Stimulated activated CD8-positive, alpha-beta memory T cell treated with anti-CD3 and anti-CD28 coated beads, Interleukin-4, amount 100 ng/mL, for 4 hours (primary cell): Measurements from ENCODE around the gene MID2.
"Not testable (repeated sequence)": the region's sequence is repeated elsewhere in the genome, so short reads cannot be mapped to it uniquely, and the experiment has no call there.

Experiments
- DNase-seq, 2 donors: peaks; one replicate each; pipeline ENCODE4 v3.0.0-alpha.2; 2020; ENCODE audit warnings: low read depth in 2 of 2, low spot score in 1 of 2

MID2 gene

DNA sequence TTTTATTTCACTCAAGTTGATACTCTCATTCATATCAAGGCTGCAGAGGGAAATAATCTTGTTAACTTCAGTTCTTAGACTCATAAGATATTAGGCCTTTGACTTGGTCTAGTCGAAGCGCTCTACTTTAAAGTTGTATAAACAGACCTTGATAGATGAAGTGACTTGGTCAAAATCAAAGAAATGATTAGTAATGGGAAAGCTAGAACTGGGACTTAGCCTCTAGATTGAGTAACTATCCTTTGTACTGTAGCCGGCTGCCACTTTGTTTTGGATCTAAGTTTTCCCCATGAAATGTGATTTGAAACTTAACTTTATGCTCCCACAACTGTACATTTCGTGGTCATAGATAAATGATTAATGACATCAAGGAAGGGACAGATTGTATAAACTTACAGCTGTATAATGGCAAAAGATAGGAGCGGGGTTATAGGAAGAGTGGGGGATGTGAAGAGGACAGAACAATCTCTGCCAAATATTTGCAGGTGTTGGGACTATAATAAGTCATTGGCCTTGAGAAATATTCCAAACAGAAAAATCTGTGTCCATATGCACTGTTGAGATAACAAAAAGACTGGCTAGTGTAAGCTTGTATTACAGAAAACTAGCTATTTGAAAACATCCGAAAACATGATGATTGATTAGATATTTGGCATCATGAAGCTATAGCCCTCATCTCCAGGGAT is 17.2 kb downstream of the MID2 start:
- no peak for DNase-seq

- DNase-seq = no peak
Observed at GRCh38 chrX:107845625-107846024, 20.0 kb downstream of the MID2 start.

- DNase-seq = no peak
Observed at GRCh38 chrX:107848591-107848990, 22.9 kb downstream of the MID2 start.

- DNase-seq = no peak
Observed at GRCh38 chrX:107849747-107850421, 24.2 kb downstream of the MID2 start.

DNA sequence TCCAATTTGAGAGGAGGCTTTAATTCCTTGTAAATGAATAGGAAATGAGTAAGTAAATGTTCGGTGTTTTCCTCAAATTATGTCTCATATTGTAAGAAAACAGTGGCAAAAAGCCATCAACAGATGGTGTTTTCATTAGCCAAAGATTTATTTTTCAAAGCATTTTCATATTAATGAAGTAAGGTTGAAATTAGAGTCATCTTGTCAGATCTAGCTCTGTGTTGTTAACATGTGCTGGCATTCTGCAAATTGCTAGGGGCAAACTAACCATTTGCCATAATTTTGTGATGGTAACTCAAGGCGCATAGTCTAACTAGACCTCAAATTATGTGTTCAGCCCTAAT is 24.7 kb downstream of the MID2 start:
- DNase-seq = no peak

GRCh38 chrX:107851215-107851614 is 25.5 kb downstream of the MID2 start:
- DNase-seq = no peak

DNA sequence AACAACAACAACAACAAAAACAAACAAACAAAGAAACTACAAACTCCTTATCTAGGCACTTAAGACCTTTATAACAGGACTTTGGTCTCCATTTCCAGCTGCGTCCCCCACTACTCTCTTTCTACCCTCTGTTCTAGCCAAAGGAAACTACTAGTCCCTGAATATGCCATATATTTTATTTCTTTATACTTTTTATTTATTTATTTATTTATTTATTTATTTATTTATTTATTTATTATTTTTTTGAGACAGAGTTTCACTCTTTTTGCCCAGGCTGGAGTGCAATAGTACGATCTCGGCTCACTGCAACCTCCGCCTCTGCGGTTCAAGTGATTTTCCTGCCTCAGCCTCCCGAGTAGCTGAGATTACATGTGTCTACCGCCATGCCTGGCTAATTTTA is 26.0 kb downstream of the MID2 start:
- DNase-seq = not testable (repeated sequence)

GRCh38 chrX:107856289-107856688 is 30.6 kb downstream of the MID2 start:
- DNase-seq = no peak

DNA sequence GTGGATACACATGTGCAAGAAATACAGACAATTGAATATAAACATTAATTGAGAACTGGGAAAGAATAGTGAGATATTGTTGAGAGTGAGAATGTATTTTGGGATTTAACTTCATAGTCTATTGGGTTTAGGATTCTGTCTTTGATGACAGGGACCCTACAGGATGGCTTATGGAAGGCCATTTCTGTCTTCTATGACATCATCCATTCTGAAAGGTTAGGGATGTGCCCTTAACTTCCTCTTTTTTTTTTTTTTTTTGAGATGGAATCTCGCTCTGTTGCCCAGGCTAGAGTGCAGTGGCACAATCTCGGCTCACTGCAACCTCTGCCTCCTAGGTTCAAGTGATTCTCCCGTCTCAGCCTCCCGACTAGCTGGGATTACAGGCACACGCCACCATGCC is 31.4 kb downstream of the MID2 start:
- not testable (repeated sequence) for DNase-seq

DNA sequence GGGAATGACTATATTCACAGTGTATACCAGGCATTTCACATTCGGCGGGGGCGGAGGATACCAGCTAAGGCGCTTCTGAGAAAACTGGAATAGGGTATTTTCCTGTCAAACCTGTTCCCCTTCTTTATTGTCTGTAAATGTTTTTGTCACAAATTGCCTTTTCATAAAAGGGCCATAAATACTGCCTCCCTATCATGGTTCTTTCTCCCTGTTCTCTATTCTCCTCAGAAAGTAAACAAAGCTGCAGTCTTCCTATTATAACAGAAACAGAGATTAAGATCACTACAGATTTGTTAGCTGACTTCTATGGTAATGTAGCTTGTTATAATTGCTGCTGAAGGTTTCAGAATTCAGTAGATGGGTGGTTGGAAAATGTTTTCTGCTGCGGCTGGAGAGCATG is 32.2 kb downstream of the MID2 start:
- no peak for DNase-seq

GRCh38 chrX:107861056-107861455 is 35.4 kb downstream of the MID2 start:
- no peak for DNase-seq

GRCh38 chrX:107871136-107871535 is 45.5 kb downstream of the MID2 start:
- DNase-seq = no peak

GRCh38 chrX:107878106-107878505 is 52.4 kb downstream of the MID2 start:
- no peak for DNase-seq

- no peak for DNase-seq
Observed at GRCh38 chrX:107880054-107880610, 54.5 kb downstream of the MID2 start.

DNA sequence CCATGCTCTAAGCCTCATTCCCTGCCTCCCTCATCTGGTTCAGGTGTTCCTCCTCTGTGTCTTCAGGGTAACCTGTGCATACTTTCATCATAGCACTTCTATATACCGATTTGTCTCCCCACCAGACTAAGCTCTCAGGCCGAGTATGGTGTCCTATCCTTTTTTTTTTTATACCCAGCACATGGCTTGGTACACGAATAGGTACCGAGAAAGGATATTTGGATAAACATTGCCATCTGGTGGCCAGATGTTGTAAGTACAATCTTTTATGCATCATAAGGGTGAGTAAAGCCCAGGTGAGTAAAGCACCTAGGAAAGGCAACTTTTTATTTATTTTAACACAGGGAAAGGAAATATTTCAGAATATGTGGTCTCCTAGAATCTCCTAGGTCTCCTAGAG is 68.4 kb downstream of the MID2 start:
- DNase-seq = no peak

GRCh38 chrX:107902721-107903120 is 77.1 kb downstream of the MID2 start:
- no peak for DNase-seq

DNA sequence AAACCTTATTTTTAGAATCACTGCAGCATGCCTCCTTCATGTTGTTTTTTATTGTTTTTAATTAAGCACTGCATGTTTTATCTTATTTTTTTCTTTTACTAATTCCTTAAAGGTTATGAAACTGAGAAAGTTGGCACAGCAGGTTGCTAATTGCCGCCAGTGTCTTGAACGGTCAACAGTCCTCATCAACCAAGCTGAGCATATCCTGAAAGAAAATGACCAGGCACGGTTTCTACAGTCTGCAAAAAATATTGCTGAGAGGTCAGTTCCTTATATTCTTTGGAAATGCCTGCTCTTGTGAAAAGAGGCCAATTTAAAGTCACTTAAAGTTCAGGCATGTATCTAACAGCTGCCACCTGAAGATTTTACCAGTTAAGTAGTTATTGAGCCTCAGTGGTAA is 79.7 kb downstream of the MID2 start:
- no peak for DNase-seq

DNA sequence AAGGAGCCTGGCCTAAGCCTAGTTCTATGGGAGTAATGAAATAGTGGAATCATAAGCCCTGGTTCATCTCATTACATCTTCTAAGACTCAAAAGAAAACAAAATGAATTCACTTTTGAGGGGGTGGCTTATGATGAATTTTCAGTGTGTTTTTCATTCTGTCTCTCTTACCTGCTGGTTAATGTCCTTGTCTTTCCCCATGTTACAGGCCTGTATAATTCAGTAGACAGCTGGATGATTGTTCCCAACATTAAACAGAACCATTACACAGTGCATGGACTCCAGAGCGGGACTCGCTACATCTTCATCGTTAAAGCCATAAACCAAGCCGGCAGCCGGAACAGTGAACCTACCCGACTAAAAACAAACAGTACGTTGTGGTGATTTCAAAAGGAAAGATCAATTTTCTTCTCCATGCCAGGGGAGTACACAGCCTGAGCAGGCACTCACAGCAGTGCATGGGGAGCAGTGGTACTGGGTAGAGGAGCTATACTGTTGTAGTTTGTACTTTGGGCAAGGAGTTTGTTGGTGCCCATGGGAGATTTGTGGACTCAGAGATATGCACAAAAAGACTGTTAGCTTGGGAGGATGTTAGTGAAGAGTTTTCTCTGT is 98.6 kb downstream of the MID2 start:
- DNase-seq = no peak

DNA sequence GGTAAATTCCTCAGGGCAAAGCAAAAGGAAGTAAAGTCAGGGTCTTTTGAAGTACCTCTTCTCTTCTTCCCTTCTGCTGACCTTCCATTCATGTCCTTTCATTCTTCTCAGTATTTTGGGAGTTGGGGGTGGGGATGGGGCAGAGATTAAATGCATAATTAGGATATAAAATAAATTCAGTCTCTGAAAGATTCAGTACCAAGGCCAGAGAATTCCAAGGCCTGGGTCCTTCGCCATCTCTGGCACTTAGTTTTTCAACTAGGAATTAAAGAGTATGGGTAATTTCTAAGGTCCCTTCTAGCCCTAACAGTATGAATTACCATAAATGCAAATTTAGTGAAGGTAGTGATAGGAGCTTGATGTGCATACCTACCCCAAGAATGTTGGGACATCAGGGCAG is 108.6 kb downstream of the MID2 start:
- DNase-seq = no peak

DNA sequence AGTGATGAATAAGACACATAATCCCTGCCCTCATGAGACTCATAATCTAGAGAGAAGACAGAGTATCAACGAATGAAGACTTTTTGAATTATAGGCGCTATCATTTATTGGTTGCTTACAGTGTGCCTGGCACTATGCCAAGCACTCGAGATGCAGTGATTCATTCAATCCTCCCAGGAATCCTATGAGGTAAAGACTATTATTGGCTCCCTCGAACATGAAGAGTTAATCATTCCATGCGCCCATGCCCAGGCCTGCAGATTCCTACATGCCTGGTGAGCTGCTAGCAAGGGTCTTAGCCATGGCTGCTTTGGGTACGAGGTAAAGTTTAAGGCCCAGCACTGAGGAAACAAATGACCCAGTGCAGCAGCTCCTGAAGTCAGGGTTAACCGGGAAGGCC is 109.5 kb downstream of the MID2 start:
- DNase-seq = no peak

- no peak for DNase-seq
Observed at GRCh38 chrX:107935664-107936433, 110.2 kb downstream of the MID2 start.

GRCh38 chrX:107936434-107936730 is 110.7 kb downstream of the MID2 start:
- no peak for DNase-seq
